Activated T-cell treated with anti-CD3 and anti-CD28 coated beads for 4 hours (primary cell): ENCODE results near the gene FHIT.

Experiments
- DNase-seq: peaks from one replicate; pipeline ENCODE4 v3.0.0-alpha.2; 2020

The FHIT gene

DNA sequence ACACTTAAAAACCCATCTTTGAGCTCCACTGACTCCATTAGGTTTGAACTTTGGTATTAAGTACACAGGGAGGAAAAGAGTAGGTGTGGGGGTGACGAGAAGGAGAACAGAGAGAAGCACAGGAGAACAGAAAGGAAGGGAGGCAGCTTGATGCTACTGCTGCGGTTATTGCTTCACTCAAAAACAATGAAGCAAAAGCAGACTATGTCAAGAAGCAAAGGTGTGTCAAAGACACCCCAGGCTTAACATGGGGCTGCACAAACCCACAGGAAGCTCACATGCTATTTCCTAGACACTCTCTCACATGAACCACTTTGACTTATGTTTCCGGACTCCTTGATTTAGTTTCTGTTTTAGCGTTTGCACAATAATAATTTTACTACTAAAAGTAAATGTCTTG is 1240.5 kb downstream of the FHIT start:
- peak; percentile 33 for DNase-seq

DNA sequence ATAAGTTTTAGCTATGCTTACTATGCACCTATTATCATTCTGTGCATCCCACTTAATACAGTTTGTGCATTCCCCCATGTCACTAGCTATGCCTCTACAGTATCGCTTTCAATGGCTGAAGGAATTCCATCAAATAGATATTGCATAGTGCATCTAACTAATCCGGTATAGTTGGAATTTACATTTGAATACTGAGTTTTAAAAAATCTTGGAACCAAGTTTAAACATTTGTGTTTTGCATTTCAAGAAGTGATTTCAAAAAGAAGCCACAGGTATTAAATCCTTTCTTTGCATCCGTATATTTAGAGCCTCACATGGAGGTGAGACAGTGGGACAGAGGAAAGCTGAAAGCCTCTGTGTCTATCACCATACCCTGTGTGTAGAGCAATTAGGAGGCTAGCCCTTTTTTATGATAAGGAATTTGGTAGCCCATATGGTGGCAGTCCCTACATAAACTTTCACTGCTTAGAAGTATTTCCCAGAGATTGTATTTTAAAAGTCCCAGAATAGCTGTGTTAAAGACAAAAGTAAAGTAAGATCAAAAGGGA is 1241.2 kb downstream of the FHIT start:
- DNase-seq: no peak

DNA sequence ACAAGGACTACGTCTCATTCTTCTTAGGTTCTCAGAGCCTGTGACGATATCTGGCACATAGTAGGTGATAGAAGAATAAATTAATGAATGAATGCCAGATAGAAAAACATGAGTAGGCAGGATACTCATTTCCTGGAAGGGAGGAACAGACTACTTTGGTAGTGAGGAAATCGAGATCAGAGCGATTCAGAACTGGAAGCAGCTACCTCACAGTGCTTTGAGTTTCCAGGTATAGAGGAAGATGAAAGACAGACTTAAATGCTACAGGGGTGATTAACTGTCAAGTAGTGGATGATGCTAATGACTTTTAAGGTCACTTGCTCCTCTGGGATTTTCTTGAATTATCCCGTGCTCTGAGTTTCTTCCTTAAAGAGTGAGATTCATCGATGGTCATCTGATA is 1249.9 kb downstream of the FHIT start:
- DNase-seq: no peak

DNA sequence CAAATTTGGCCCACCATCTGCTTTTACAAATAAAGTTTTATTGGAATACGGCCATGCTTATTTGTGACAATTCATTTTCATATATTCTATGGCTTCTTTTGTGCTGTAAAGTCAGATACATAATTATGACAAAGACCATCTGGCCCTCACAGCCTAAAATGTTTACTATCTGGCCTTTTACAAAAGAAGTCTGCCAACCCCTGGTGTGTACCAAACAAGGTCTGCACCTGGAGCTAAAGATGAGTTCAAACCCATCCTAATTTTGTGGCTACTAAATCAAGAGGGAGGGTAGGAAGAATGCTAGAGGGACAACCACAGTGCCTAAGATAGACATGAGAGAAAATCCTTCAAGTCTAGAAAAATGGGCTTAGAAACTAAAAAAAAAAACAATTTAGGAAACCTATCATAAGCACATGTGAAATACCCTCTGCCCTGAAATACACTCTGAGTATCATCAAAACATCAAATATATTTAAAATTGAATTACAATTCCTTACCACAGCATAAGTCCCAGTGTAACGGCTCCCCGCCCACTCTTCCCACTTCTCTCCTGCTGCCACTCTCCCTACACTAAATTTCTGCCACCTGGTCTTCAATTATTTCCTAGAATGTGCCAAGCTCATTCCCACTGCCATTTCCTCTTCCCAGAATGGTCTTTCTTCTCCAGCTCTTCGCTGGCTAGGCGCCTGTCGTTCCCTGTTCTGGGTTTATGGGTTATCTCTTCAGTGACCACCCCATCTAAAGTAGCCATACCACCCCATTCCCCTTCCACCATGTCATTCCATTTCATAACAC is 1250.7 kb downstream of the FHIT start:
- DNase-seq: no peak

DNA sequence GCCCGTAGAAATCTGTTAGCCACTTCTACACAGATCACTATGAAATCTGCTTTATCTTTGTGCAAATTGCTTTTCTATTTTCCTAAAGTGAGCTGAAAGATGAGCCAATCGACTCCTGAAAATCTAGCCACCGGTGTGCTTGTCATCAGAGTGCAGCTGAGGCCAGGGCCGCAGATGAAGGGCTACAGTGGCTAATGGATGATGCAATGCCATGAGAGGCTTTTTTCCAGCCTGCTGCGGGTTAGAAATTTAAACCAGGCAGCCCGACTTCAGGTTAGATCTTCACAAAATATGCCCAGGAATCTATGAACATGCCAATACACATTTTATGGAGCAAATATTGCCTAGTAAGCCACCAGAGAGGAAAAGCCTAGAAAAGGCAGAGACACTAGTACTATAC is 1253.2 kb downstream of the FHIT start:
- no peak for DNase-seq

DNA sequence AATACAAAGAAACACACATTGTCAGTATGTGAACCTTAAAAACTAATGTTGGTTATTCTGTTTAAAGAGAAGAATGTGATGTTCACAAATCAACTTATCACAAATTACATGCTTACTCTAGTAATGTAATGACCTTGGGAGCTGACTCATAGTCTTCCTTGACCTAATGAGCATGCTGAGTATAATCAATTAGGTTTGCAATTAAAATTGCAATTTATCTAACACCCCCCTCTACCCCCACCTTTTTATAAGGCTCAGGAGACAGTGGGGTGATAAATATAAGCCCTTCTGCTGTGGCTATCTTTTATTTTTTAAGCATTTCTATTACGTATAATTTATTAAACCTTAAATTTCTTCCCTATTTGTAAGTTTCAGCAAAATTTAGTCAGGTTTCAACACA is 1253.7 kb downstream of the FHIT start:
- no peak for DNase-seq

DNA sequence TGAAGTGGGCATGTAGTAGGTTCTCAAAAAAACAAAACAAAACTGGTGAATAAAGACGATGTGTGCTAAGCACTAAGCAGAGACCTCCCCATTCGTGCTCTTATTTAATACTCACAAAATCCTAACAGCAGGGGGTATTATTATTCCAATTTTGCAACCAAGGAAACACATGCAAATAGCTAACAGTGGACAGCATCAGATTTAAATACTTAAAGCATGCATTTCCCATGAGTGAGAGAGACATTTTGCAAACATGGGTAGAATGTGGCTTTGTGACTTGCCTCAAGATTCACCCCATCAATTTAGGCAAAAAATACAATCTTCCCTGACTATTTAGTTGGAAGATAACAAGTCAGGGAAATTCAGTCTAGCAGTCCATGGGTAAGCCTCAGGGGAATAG is 1255.2 kb downstream of the FHIT start:
- DNase-seq: no peak

DNA sequence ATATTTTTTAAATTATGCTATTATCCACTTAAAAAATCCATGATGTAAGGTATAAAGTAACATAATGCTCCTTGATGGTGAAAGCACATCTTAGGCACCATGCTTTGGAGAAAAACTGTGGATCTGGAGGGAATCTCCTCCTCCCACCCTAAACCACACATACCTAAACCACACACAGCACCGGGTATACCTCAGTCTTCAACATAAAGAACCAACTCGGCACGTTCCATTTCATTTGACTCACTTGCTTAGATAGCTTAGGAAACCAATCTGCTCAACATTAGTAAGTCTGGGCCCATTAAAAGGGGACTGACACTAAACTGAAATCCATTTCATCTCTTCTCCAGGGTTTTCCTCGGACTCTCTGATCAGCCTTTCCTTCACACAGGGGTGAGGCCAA is 1255.7 kb downstream of the FHIT start:
- DNase-seq: no peak

DNA sequence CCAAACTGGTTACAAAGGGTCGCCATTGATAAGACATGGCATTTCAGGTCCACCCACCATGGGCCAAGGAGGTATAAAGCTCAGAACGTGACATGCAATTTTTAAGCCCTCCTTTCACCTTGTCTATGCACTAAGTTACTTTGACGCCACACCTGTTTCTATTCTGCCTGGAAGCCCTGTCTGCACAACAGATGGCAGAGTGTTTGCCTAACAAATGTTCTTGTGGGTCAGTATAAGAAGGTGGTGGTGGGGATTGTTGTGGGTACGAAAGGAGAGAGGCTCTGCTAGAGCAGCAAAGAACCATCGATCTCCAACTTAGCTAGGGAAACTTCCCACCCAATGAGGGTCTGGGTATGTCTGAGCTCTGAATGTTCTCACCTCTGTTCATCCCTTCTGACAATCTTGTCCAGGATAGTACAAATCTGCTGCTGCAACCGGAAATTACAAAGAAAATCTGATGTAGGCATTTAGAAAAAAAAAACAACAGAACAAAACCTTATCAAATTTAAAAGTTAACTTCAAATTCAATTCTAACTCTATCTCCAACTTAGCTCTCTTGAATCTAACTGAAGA is 1256.4 kb downstream of the FHIT start:
- DNase-seq: no peak

DNA sequence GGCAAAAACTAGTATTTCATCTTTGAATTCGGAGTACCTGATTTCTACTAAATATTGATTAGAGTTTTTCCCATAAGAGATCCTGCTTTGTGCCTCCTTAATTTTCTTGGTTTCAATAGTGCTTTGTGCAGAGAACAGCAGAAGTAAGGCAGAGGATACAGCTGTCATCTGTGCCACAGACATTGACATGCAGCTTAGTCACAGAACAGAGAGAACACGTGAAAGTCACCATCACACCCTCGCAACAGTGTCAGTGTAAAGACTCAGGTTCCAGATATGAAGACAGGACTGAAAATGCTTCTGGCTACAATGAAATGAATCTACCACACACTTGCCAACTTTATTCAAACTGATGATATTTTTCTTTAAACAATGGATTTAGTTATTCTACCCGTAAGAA is 1258.7 kb downstream of the FHIT start:
- DNase-seq: no peak

DNA sequence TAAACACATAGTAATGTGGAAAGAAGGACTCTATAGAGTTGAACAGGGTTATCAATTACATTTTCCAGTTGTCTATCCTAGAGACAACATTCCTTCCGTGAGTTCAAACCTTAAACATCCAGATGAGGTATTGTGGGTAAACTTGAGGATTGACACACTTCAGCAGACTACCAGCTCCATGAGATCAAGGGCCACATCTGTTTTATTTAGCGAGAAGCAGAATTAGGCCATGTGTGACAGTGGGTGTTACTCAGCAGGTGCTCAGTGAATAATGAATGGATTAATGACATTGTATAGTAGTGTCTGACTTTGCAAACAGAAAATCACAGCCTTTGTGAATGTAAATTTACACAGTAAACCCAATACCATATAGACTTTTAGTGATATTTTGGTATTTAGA is 1260.3 kb downstream of the FHIT start:
- DNase-seq: no peak

DNA sequence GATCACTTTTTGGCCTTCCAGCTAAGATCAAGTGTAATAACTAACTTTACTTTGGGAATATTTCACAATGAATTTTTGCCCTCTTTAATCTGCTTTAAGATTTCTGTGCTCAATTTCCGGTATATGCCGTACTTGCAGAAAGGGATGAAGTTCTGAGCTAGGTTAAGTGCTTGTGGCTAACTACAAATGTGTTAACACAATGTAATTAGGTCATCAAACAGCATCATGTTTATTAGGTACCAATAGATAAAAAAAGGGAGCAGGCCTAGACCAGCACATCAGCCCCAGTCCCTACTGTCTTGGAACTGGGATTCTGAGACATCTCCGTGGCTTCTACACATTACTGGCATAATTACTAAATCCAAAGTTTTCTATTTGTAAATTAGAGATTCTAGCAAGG is 1268.7 kb downstream of the FHIT start:
- DNase-seq: no peak

DNA sequence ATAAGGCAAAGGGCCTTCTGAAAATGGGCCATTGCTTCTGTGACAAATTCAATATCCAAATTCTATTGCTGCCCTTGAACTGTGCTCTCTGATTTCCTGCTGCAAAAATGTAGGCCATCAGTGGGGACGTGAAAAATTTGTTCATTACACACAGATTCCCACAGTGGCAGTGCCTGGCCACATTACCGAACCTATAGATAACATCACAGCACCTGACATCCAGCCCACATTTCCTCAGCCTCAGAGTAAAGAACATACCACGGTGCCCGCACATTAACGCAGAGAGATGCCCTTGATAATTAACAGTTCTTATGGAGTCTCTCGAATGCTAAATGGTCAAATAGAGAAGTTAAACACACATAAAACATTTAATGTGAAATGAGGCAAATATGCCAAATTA is 1269.9 kb downstream of the FHIT start:
- DNase-seq: no peak

DNA sequence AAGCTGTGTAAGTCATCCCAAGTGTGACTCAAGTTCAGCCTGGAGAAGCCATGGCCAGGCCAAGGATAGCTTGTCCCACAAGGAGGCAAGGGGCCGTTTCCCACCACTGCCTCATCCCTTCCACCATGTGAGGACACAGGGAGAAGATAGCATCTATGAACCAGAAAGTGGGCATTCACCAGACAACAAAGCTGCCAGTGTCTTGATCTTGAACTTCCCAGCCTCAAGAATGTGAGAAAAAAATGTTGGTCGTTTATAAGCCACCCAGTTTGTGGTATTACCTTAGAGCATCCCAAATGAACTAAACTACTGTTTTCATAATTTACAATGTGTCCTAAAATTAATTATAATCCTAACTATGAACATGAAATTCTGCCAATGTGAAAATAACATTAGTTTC is 1270.7 kb downstream of the FHIT start:
- DNase-seq: no peak

DNA sequence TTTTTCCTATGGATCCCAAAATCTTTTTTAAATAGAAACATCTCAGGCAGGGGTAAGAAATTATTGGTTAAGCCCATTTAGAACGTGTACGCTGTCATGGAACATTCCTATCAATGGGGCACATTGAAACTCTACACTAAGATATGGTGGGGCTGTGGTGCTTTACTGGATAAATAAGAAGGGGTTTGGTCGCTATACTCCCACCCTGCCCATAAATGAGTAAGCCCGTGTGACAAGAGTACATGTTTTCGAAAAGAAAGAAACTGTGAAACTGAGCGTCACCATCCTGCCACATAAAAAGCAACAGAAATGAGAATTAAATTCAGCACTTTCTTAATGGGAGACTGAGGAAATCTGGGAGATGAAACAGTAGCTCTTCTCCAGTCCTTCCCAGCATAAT is 1271.7 kb downstream of the FHIT start:
- DNase-seq: no peak

DNA sequence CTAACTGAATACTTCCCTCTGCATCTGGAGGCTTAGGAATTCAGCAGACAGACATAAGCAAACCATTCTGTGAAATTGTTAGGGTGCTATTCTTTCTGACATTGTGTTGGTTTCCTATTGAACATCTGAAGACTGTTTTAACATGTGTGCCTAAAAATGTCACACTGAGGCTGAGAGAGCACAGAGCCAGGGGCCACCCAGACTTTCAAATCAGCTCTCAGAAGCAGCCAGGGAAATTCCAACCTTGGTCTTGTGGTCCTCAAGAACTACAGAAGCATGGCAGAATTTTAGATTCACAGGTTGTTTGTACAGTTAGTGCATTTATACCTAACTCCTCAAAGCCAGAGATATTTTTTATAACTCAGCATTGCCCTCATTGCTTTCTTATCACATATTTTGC is 1272.3 kb downstream of the FHIT start:
- DNase-seq: no peak

DNA sequence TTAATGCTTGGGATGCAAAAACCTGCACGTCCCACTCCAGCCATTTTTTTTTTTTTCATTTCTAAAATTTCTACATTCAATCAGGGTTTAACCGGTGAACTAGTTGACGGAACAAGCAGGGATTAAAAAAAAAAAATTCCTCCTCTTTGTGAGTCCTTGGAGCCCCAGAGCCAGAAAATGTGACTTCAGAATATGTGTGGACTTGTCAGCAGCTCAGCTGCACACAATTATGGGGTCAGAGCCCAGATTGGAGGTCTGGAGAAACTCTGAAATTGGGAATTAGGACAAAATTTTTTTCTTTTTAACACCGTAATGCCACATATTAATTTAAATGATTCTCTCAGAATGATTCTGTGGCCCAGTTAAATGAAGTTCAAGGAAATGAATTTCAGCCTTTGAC is 1280.5 kb downstream of the FHIT start:
- no peak for DNase-seq

DNA sequence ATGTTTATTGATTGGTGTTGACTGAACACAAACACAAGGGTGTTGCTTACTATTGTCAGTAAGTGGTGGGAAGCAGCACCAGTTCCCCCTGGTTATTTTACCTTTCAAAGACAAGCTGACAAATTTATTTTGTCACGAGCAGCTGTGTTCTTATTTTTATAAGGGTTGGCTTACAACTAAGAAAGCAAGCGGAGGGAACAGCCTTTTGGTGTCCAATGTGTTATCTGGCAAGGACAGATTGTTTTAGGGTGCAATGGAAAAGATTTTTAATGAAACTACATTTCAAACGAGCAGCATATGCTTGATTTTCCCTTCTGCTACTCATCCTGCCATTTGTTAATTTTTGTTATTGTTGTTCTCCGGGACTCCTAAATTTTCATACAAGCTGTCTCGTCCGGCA is 1280.9 kb downstream of the FHIT start:
- DNase-seq: no peak

DNA sequence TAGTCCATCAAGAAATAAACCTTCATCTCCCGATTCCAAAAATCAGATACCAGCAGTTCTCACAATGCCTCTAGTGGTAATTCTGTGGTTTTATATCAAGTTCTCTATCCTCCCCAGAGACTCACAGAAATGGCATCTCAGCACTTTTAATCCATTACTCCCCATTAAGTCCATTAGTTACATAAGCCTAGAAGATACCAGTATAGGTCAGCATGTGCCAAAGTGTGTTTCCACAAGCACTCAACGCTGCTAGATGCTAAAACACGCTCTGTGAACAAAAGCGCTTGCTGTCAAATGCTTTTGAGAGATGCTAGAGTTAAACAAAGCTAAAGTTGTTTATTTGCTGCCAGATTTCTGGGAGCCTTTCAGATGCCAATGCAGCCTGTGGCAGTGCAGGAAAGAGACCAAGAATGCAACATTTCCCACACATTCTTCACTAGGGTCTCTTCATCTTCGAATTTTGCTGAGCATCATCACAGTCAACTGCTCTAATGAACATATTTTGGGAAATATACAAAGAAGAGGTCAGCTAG is 1282.7 kb downstream of the FHIT start:
- DNase-seq: no peak

DNA sequence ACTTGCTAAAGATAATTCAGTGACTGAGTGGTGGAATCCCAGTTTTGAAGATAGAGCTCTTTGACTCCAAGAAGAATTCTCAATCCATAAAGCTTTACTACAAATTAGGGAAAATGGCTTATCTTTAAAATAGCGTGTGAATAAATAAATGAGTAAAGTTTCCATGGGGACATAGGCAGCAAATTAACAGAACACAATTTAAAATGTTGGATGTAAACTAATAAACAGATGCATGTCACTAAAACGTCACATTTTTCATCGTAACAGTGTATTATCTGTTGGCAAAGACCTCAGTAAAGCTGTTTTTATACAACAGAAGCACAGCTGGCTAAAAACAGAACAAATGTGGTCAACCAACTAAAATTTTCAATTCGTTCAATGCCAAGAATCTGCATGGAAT is 1287.6 kb downstream of the FHIT start:
- DNase-seq: no peak

DNA sequence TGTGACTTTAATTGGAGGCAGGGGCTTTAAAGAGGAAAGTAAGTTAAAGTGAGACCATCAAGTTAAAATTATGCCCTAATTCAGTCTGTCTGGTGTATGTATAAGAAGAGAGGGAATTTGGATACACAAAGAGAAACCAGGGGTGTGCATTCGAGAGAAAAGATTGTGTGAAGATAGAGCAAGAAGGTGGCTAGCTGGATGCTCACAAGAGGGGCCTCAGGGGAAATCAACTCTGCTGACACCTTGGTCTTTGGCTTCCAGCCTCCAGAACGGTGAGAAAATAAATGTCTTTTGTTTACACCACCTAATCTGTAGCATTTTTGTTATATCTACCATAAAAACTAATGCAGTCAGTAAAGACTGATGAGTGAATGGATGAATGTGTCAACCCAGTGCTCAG is 1294.1 kb downstream of the FHIT start:
- DNase-seq: no peak

DNA sequence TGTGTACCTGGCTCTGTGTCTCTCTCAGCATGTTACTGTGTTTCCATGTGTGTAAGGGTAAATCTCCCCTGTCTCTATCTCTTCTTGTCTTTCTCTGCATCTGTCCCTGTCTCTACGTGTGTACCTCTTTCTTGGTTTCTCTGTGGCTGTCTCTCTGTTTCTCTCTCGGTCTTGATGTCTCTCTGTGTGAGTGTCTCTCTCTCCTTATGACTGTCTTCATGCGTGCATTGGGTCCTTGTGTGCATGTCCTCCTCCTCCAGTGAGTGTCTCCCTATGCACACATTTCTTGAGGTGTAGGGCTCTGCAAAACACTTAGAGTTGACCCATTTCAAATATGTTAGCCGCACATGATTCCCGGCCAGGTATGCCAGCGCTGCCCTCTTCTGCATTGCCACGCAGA is 1298.1 kb downstream of the FHIT start:
- DNase-seq: no peak

DNA sequence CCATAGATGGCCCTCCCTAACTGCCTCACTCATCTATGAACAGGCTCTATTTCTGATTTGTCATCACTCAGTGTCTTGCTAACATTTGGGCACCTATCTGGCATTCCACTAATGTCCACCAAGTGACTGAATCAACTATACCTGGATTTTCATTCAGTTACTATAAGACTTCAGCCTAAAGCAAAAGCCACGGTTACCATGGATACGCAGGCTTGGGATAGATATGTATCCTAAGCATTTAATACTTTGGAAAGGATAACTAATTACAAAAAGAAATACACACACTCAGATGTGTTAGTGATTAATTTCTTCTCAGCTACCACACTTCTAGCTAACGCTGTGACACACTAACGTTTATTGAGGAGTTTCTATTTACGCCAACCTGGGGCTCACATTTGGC is 1301.9 kb downstream of the FHIT start:
- DNase-seq: no peak

DNA sequence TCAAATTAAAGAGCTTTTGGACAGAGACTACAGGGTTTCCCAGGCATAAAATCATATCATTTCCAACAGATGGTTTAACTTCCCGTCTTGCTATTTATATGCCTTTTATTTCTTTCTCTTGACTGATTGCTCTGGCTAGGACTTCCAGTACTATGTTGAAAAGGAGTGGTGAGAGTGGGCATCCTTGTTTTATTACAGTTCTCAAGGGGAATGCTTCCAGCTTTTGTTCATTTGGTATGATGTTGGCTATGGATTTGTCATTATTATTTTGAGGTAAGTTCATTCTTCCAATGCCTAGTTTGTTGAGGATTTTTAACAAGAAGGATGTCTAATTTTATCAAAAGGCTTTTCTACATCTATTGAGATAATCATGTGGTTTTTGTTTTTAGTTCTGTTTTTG is 1304.9 kb downstream of the FHIT start:
- DNase-seq: no peak

DNA sequence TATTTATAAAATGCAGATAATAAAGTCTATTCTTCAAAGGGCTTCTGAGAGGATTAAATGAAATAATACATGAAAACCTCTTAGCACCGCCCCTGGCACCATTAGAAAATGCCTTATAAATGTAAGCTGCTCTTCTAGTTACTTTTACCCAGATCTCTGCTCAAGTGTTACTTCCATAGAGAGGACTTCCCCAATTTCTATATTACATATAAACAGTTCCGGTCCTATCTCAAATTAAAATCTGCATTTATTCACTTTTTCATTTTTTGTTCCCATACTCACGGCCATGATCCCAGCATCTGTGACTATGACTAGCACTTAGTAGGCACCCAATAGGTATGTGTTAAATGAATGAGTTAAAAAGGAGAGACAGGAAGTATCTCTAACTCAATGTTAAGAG is 1310.5 kb downstream of the FHIT start:
- DNase-seq: no peak
